Adipocyte (in vitro differentiated cells): ENCODE measurements around the gene KCNJ16.

Experiments used
- DNase-seq: peaks from one replicate; pipeline ENCODE4 v3.0.0-alpha.2; 2015; ENCODE audit warnings: low read depth
- H3K27me3 ChIP-seq: replicated peaks from 2 replicates; pipeline ENCODE4 v1.7.0; 2013; ENCODE audit warnings: mild to moderate bottlenecking, low read length, moderate library complexity; ENCODE audit not compliant: control insufficient read depth, insufficient read depth
- H3K36me3 ChIP-seq: 2 replicates; pipeline ENCODE4 v1.7.0; 2013; ENCODE audit warnings: low read length, mild to moderate bottlenecking, moderate library complexity; ENCODE audit not compliant: control insufficient read depth, insufficient read depth, severe bottlenecking
- H3K4me1 ChIP-seq: 2 replicates; pipeline ENCODE4 v1.7.0; 2013; ENCODE audit warnings: mild to moderate bottlenecking, low read length, moderate library complexity; ENCODE audit not compliant: control insufficient read depth, insufficient read depth
- H3K4me3 ChIP-seq: 2 replicates; pipeline ENCODE4 v1.7.0; 2013; ENCODE audit warnings: mild to moderate bottlenecking, low read length, moderate library complexity
- H3K9ac ChIP-seq: 2 replicates; pipeline ENCODE4 v1.7.0; 2013; ENCODE audit warnings: mild to moderate bottlenecking, low read length, moderate library complexity
- H3K9me3 ChIP-seq: 2 replicates; pipeline ENCODE4 v1.7.0; 2013; ENCODE audit warnings: mild to moderate bottlenecking, low read length, moderate library complexity; ENCODE audit not compliant: control insufficient read depth

Gene KCNJ16

DNA sequence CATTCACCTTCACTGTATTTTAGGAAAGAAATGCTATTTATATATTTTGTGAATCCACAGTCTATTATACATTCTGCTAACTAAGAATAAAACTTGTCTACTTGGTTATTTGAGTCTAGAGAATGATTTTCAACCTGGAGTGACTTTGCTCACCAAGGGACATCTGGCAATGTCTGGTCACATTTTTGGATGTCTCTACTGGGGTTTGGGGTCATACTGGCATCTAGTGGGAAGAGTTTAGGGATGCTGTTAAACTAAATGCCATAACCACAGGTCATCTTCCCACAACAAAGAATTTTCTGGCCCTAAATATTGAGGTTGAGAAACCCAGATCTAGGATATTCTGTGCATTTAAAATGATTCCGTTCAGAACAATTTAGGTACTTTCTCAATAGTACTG, 26.0 kb downstream of the KCNJ16 start:
- Histone ChIP-seq H3K4me1 (peaks cover 12% of the 10 kb centered on the region), H3K4me3 (no peak overlapping the region), H3K9ac (no peak overlapping the region), H3K9me3 (no peaks in the 10 kb centered on the region), H3K36me3 (no peaks in the 10 kb centered on the region), H3K27me3 (no peaks in the 10 kb centered on the region)
- no peak for DNase-seq

- no peak for DNase-seq
- no peaks in the 10 kb centered on the region for H3K9me3 ChIP-seq
- H3K4me1 ChIP-seq, result peaks cover 6% of the 10 kb centered on the region
- H3K36me3 ChIP-seq, result no peaks in the 10 kb centered on the region
- no peak overlapping the region for H3K9ac ChIP-seq
- H3K27me3 ChIP-seq, result no peaks in the 10 kb centered on the region
- no peak overlapping the region for H3K4me3 ChIP-seq
These were observed 27.5 kb downstream of the KCNJ16 start for GRCh38 chr17:70102531-70102930.

DNA sequence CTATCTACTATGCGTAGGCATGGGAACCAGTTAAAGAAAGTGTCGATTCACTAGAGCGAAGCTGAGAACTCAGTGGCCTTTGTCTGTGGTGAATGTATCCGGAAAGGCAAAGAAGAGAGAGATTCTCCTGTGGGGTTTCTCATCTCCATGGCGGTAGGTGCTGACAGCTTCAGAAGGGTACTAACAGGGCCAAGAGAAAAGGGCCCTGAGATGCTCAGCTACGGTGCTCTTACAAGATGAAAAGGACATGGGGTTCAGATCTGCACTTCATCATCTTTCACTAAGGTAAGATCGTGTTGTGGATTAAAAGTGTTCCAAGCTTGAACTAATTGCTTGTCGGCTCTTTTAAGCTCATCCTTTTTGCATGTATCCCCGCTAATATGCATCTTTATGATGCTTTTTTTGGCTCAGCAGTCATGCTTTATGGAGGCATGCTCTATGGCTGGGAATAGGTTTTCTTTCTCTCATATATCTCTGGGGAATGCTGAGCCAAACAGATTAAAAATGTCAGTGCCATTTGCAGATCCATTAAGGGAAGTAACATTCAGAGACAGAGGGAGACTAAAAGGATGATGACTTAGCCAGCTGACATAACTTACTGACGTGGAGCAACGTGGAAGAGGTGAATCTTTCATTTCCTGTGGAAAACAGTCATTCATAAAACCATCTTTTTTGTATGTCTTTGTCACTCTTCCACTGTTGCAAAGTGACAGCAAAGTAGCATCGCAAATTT, 29.9 kb downstream of the KCNJ16 start:
- H3K36me3 ChIP-seq, result no peaks in the 10 kb centered on the region
- H3K9me3 ChIP-seq, result no peaks in the 10 kb centered on the region
- no peak overlapping the region for H3K9ac ChIP-seq
- H3K4me1 ChIP-seq, result peaks cover 26% of the 10 kb centered on the region
- no peaks in the 10 kb centered on the region for H3K27me3 ChIP-seq
- no peak for DNase-seq
- no peak overlapping the region for H3K4me3 ChIP-seq

- Histone ChIP-seq H3K9me3 (no peaks in the 10 kb centered on the region), H3K4me1 (peaks cover 26% of the 10 kb centered on the region), H3K36me3 (no peaks in the 10 kb centered on the region), H3K27me3 (no peaks in the 10 kb centered on the region), H3K9ac (no peak overlapping the region), H3K4me3 (no peak overlapping the region)
- no peak for DNase-seq
These were observed 30.6 kb downstream of the KCNJ16 start for GRCh38 chr17:70105641-70106040.

DNA sequence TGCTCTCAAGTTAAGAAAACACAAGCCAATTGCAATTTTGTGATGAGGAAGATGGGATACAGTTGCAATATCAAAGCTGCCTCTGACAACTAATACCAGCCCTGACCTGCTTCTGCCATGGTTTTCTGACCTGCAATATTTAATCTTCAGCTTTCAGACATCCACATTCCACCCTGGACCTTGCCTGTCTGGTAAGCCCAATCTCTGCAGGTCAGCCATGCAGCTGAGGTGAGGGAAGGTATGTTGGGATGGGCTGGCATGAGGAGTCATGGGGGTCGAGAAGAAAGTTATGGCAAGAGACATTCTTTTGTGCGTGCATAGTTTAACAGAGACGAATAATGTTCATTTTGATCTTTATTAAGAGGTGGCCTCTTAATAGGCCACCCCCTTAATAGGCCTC, 31.5 kb downstream of the KCNJ16 start:
- H3K4me1 ChIP-seq, result peaks cover 26% of the 10 kb centered on the region
- H3K27me3 ChIP-seq, result no peaks in the 10 kb centered on the region
- H3K9ac ChIP-seq, result no peak overlapping the region

GRCh38 chr17:70107441-70107840, 32.4 kb downstream of the KCNJ16 start:
- peak; percentile 30 for DNase-seq

More for the DNA sequence above, 31.5 kb downstream of the KCNJ16 start:
- Histone ChIP-seq H3K36me3 (no peaks in the 10 kb centered on the region), H3K4me3 (no peak overlapping the region), H3K9me3 (no peaks in the 10 kb centered on the region)
- DNase-seq, result no peak

GRCh38 chr17:70107904-70108565, 33.0 kb downstream of the KCNJ16 start:
- H3K4me3 ChIP-seq, result no peak overlapping the region
- no peak overlapping the region for H3K9ac ChIP-seq
- H3K9me3 ChIP-seq, result no peaks in the 10 kb centered on the region

More at GRCh38 chr17:70107441-70107840, 32.4 kb downstream of the KCNJ16 start:
- no peak overlapping the region for H3K4me3 ChIP-seq
- no peaks in the 10 kb centered on the region for H3K27me3 ChIP-seq
- no peaks in the 10 kb centered on the region for H3K36me3 ChIP-seq
- no peaks in the 10 kb centered on the region for H3K9me3 ChIP-seq
- no peak overlapping the region for H3K9ac ChIP-seq
- peaks cover 26% of the 10 kb centered on the region for H3K4me1 ChIP-seq

DNA sequence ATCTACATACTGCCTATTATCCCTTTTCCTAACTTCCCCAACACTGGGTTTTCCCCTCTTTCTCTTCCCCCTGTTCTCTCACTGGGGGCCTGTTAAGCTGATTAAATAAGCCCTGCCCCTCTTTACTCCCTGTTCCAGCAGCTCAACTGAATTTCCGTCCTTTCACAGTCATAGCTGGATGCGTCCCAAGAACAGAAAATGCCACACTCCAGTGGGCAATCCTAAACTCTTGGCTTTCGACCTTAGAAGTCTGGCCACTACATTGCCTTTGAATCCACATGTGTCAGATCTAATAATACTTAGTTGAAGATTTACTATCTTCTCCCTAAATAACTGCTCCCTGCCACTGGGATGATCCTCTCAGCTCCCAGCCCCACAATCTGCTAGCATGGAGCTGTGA, 34.5 kb downstream of the KCNJ16 start:
- Histone ChIP-seq H3K9ac (no peak overlapping the region), H3K27me3 (no peaks in the 10 kb centered on the region), H3K9me3 (no peaks in the 10 kb centered on the region), H3K36me3 (no peaks in the 10 kb centered on the region), H3K4me1 (peaks cover 26% of the 10 kb centered on the region), H3K4me3 (no peak overlapping the region)
- DNase-seq, result no peak

More at GRCh38 chr17:70107904-70108565, 33.0 kb downstream of the KCNJ16 start:
- Histone ChIP-seq H3K36me3 (no peaks in the 10 kb centered on the region), H3K4me1 (peaks cover 26% of the 10 kb centered on the region), H3K27me3 (no peaks in the 10 kb centered on the region)
- no peak for DNase-seq

DNA sequence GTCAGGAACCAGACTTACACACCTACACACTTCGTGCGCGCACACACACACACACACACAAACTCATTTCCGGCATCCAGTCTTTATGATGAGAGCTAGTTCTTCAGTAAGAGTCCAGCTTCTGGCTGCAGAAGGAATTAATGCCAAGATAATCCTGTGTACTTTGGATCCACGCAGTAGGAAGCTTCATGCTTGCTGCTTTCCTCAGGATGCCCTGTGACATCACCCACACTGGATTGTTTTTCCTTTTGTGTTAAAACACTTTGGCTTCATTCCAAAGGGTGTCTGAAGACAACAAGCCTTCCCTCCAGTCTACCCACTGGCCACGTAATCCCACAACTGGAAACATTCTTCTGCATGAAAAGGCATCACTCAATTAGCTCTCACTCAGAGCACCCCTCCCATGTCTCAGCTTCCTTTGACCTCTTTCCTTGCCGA, 35.4 kb downstream of the KCNJ16 start:
- Histone ChIP-seq H3K27me3 (no peaks in the 10 kb centered on the region), H3K4me3 (no peak overlapping the region)

DNA sequence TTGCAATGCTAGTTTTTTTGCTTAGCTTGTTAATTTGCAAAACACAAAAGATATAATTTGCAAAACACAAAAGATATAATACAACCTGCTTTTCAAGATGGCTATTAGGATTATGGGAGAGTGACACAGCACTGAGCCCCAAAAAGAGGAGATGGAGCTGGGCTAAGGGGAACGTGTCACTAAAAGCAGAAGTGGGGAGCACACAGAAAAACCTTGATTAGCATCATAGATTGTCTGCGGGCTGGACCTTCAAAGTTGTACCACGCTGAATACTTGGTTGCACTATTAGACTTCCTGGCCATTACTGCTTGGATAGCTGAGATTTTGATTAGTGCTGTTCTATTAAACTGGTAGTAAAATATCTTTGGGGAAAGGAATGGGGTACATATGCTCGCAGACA, 36.2 kb downstream of the KCNJ16 start:
- DNase-seq, result no peak
- H3K4me1 ChIP-seq, result peaks cover 26% of the 10 kb centered on the region
- H3K9me3 ChIP-seq, result no peaks in the 10 kb centered on the region
- H3K9ac ChIP-seq, result no peak overlapping the region
- no peaks in the 10 kb centered on the region for H3K27me3 ChIP-seq
- no peak overlapping the region for H3K4me3 ChIP-seq
- no peaks in the 10 kb centered on the region for H3K36me3 ChIP-seq

More for the DNA sequence above, 35.4 kb downstream of the KCNJ16 start:
- Histone ChIP-seq H3K4me1 (peaks cover 26% of the 10 kb centered on the region), H3K9ac (no peak overlapping the region), H3K9me3 (no peaks in the 10 kb centered on the region), H3K36me3 (no peaks in the 10 kb centered on the region)
- DNase-seq, result peak; percentile 5

DNA sequence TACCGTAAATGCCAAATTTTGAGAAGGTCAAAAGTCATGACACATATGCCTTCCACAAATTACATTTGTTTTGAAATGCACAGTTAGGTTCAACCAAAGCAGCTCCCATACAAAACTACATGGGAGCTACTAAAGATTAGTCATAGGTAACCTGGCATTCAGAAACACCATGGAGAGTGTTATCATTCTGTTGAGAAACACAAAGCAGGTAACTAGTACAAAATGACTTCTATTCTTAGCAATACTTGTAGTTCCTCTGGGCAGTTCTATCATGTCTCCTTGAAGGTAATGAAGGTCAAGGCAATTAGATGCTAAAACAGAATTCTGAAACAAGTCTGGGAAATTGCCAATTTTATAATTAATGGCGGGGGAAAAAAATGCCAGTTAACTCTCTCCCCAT, 39.4 kb downstream of the KCNJ16 start:
- H3K9ac ChIP-seq, result no peak overlapping the region
- H3K36me3 ChIP-seq, result no peaks in the 10 kb centered on the region
- peaks cover 3% of the 10 kb centered on the region for H3K9me3 ChIP-seq
- peaks cover 5% of the 10 kb centered on the region for H3K4me1 ChIP-seq
- no peak overlapping the region for H3K4me3 ChIP-seq
- H3K27me3 ChIP-seq, result no peaks in the 10 kb centered on the region
- no peak for DNase-seq
